SK-N-SH (cell line): ENCODE measurements around the gene ESYT1. TPM values are rescaled to one million over a fixed set of nuclear protein-coding genes. Genes with fewer than 3 reads are reported as not detected.

Experiments
- CTCF ChIA-PET: fragments of 300-600, 350-600 bp; formaldehyde crosslinking; extraction: SDS; loops from one replicate; lab custom pipeline; 2021; lab: Yijun Ruan, JAX
- POLR2A ChIA-PET: fragments of 350-600 bp; sonication (Branson Sonifier 250); formaldehyde crosslinking; extraction: SDS; loops from one replicate; lab custom pipeline; 2020; ENCODE audit warnings: antibody characterized with exemption, inconsistent platforms; lab: Yijun Ruan, JAX
- DNase-seq: peaks from one replicate; pipeline ENCODE4 v3.0.0; 2012
- H2AFZ ChIP-seq: fragments of 200-600 bp; sonication (generic); 2 replicates; pipeline ENCODE4 v1.8.1; 2016; ENCODE audit warnings: antibody characterized with exemption, mild to moderate bottlenecking, low read depth
- H3F3A ChIP-seq: fragments of 200-600 bp; sonication (generic); replicated peaks from 2 replicates; pipeline ENCODE3; 2016; ENCODE audit warnings: antibody characterized with exemption, mild to moderate bottlenecking; ENCODE audit not compliant: insufficient read depth
- H3K27ac ChIP-seq, 2 experiments: fragments of 200-500 bp in 1 of 2; fragments of 200-600 bp in 1 of 2; sonication (Bioruptor generic) in 1 of 2; sonication (generic), shearing (Covaris generic) in 1 of 2; 2 replicates each; pipeline versions ENCODE4 v1.5.1 to v1.6.1; 2014 to 2016; ENCODE audit warnings: low read depth in 2 of 2, inconsistent platforms in 1 of 2, low read length in 1 of 2, mild to moderate bottlenecking in 1 of 2, mixed read lengths in 1 of 2
- H3K27me3 ChIP-seq: fragments of 200-600 bp; sonication (generic), shearing (Covaris generic); 2 replicates; pipeline ENCODE4 v1.6.1; 2016; ENCODE audit warnings: mixed run types; ENCODE audit not compliant: insufficient read depth
- H3K36me3 ChIP-seq, 2 experiments: fragments of 200-500 bp in 1 of 2; fragments of 200-600 bp in 1 of 2; sonication (Bioruptor generic) in 1 of 2; sonication (generic) in 1 of 2; replicated peaks in 1 of 2; 2 replicates each; pipeline versions ENCODE3 to v1.5.1; 2014 to 2016; ENCODE audit warnings: low read length in 1 of 2, mild to moderate bottlenecking in 1 of 2; ENCODE audit not compliant: insufficient read depth in 2 of 2, control insufficient read depth in 1 of 2
- H3K4me1 ChIP-seq, 2 experiments: fragments of 200-500 bp in 1 of 2; fragments of 200-600 bp in 1 of 2; sonication (Bioruptor generic) in 1 of 2; sonication (generic), shearing (Covaris generic) in 1 of 2; 2 replicates each; pipeline versions ENCODE4 v1.5.1 to v1.6.1; 2014 to 2016; ENCODE audit warnings: low read depth in 1 of 2, low read length in 1 of 2, mixed run types in 1 of 2; ENCODE audit not compliant: insufficient read depth in 2 of 2, control insufficient read depth in 1 of 2
- H3K4me2 ChIP-seq: fragments of 200-600 bp; sonication (generic), shearing (Covaris generic); 2 replicates; pipeline ENCODE4 v1.6.1; 2017; ENCODE audit warnings: mixed run types
- H3K4me3 ChIP-seq, 2 experiments: fragments of 200-500 bp in 1 of 2; fragments of 200-600 bp in 1 of 2; sonication (Bioruptor generic) in 1 of 2; sonication (generic), shearing (Covaris generic) in 1 of 2; 2 replicates each; pipeline versions ENCODE4 v1.5.1 to v1.8.1; 2014 to 2016; ENCODE audit warnings: low read depth in 2 of 2, inconsistent platforms in 1 of 2, low read length in 1 of 2, mild to moderate bottlenecking in 1 of 2, mixed read lengths in 1 of 2, moderate library complexity in 1 of 2
- H3K79me2 ChIP-seq: fragments of 200-600 bp; sonication (generic); 2 replicates; pipeline ENCODE4 v1.8.1; 2017; ENCODE audit warnings: mild to moderate bottlenecking; ENCODE audit not compliant: insufficient read depth
- H3K9ac ChIP-seq: fragments of 200-600 bp; sonication (generic); 2 replicates; pipeline ENCODE4 v1.6.1; 2017; ENCODE audit warnings: mixed run types
- H3K9me2 ChIP-seq: fragments of 200-600 bp; sonication (generic); 2 replicates; pipeline ENCODE4 v1.6.1; 2017; ENCODE audit warnings: mixed run types
- H3K9me3 ChIP-seq: fragments of 200-600 bp; sonication (generic); 2 replicates; pipeline ENCODE4 v1.6.1; 2017; ENCODE audit warnings: mixed run types, mild to moderate bottlenecking, moderate library complexity
- H4K20me1 ChIP-seq: fragments of 200-600 bp; sonication (generic); 2 replicates; pipeline ENCODE4 v1.6.1; 2017; ENCODE audit warnings: mild to moderate bottlenecking, mixed run types; ENCODE audit not compliant: insufficient read depth
- CTCF ChIP-seq: fragments of 200-600 bp; sonication (generic); IDR thresholded peaks from 2 replicates; pipeline ENCODE4 v1.6.1; 2017; ENCODE audit warnings: antibody characterized with exemption, mild to moderate bottlenecking, moderate library complexity
- ELF1 ChIP-seq: IDR thresholded peaks from 2 replicates; pipeline ENCODE4 v1.4.0; 2012
- EP300 ChIP-seq, 2 experiments: IDR thresholded peaks; 2 replicates each; pipeline versions ENCODE4 v1.4.0 to v1.6.1; 2012; ENCODE audit warnings: borderline replicate concordance in 1 of 2, low read depth in 1 of 2, low read length in 1 of 2
- FOSL2 ChIP-seq: IDR thresholded peaks from 2 replicates; pipeline ENCODE4 v1.4.0; 2012; ENCODE audit warnings: low read depth, mild to moderate bottlenecking, moderate library complexity, borderline replicate concordance
- GATA2 ChIP-seq: sonication (generic); formaldehyde crosslinking; IDR thresholded peaks from 2 replicates; pipeline ENCODE4 v1.5.0; 2020; ENCODE audit warnings: mild to moderate bottlenecking, missing genetic modification reagents
- IRF3 ChIP-seq: fragments of 150-350 bp; IDR thresholded peaks from 2 replicates; pipeline ENCODE4 v1.6.1; 2016; ENCODE audit warnings: mild to moderate bottlenecking, low read depth, low read length
- JUND ChIP-seq: IDR thresholded peaks from 2 replicates; pipeline ENCODE4 v1.4.0; 2012
- MAX ChIP-seq: IDR thresholded peaks from 2 replicates; pipeline ENCODE4 v1.4.0; 2012; ENCODE audit warnings: low read depth
- MEF2A ChIP-seq: IDR thresholded peaks from 2 replicates; pipeline ENCODE4 v1.4.0; 2012; ENCODE audit warnings: low read depth, borderline replicate concordance
- REST ChIP-seq: IDR thresholded peaks from 2 replicates; pipeline ENCODE4 v1.6.1; 2012; ENCODE audit warnings: mild to moderate bottlenecking, low read depth, low read length, moderate library complexity
- RFX5 ChIP-seq: IDR thresholded peaks from 2 replicates; pipeline ENCODE4 v1.6.1; 2012; ENCODE audit warnings: mild to moderate bottlenecking, improper control_type of control experiment, low read length
- RXRA ChIP-seq: IDR thresholded peaks from 2 replicates; pipeline ENCODE4 v1.4.0; 2012; ENCODE audit warnings: low read depth, mild to moderate bottlenecking, borderline replicate concordance
- SMC3 ChIP-seq: IDR thresholded peaks from 2 replicates; pipeline ENCODE4 v1.6.1; 2012; ENCODE audit warnings: low read depth, low read length, improper control_type of control experiment
- TCF12 ChIP-seq: IDR thresholded peaks from 2 replicates; pipeline ENCODE4 v1.4.0; 2012
- TEAD4 ChIP-seq: IDR thresholded peaks from 2 replicates; pipeline ENCODE4 v1.4.0; 2012; ENCODE audit warnings: mild to moderate bottlenecking, borderline replicate concordance; ENCODE audit not compliant: insufficient read depth
- USF1 ChIP-seq: IDR thresholded peaks from 2 replicates; pipeline ENCODE4 v1.4.0; 2012; ENCODE audit warnings: low read depth, borderline replicate concordance
- YY1 ChIP-seq: IDR thresholded peaks from 2 replicates; pipeline ENCODE4 v1.4.0; 2012; ENCODE audit warnings: low read depth, mild to moderate bottlenecking
- ZBTB33 ChIP-seq: IDR thresholded peaks from 2 replicates; pipeline ENCODE4 v1.4.0; 2012; ENCODE audit warnings: low read depth, borderline replicate concordance
- WGBS: methylation state at CpG from one replicate; pipeline ENCODE4 v1.1.6; 2017; ENCODE audit warnings: low lambda C conversion rate; 5-methylcytosine and 5-hydroxymethylcytosine counted together
- polyA plus RNA-seq, 3 experiments: library from polyadenylated mRNA; depleted of rRNA; stranded (reverse); fragments of >200 nt; gene quantifications; 2 replicates each; pipeline ENCODE4 v1.2.3, GENCODE V29; 2012

ESYT1 gene
- polyA plus RNA-seq, 1 of the 3 experiments (the other 2 are of a cell fraction): 132 TPM

- no peak for TF ChIP-seq TEAD4
- TF ChIP-seq IRF3: no peak
- TF ChIP-seq REST: no peak
- TF ChIP-seq RXRA: no peak
- no peak for TF ChIP-seq CTCF
- TF ChIP-seq MAX: no peak
- no peak for TF ChIP-seq GATA2 (CRISPR knock-in tag)
- TF ChIP-seq ELF1: no peak
- TF ChIP-seq, all 33 proteins: peak for 0
- ChIA-PET POLR2A (no interaction called here), CTCF (interaction anchor here (1.8 to 7.8 kb wide), 2 partner anchors 24 to 46 kb away, joined by 6 to 60 read pairs; partner anchors contain the start of genes SMARCC2 and ZC3H10)
- Histone ChIP-seq H3K79me2 (peaks cover 28% of the 10 kb centered on the region), H3K9me2 (no peaks in the 10 kb centered on the region), H4K20me1 (peaks cover 40% of the 10 kb centered on the region), H3K9ac (no peak overlapping the region), H3K4me3 (no peak overlapping the region), H3K27ac (no peak overlapping the region), H3K36me3 (peaks cover 58 to 63% of the 10 kb centered on the region in 2 experiments), H3K27me3 (no peaks in the 10 kb centered on the region), H2AFZ (no peak overlapping the region), H3K4me2 (no peak overlapping the region), H3K9me3 (no peaks in the 10 kb centered on the region), H3K4me1 (peaks cover 18 to 22% of the 10 kb centered on the region in 2 experiments; a peak in 3 of 4 replicates), H3F3A (peaks cover 70% of the 10 kb centered on the region)
- 96% methylated on average over 17 of the region's 17 CpGs for WGBS
- no peak for DNase-seq
Observed at GRCh38 chr12:56164345-56164729, 36.3 kb downstream of the ESYT1 start.

GRCh38 chr12:56165369-56165768 lies 37.3 kb downstream of the ESYT1 start:
- Histone ChIP-seq H2AFZ (no peak overlapping the region), H3K4me3 (no peak overlapping the region), H3K79me2 (peaks cover 17% of the 10 kb centered on the region), H3K4me1 (peaks cover 11 to 12% of the 10 kb centered on the region in 2 experiments; a peak in 1 of 4 replicates), H3K9me2 (no peaks in the 10 kb centered on the region), H3F3A (peaks cover 71% of the 10 kb centered on the region), H3K9me3 (no peaks in the 10 kb centered on the region), H3K36me3 (peaks cover 57 to 58% of the 10 kb centered on the region in 2 experiments), H3K9ac (no peak overlapping the region), H3K4me2 (no peak overlapping the region), H3K27ac (no peak overlapping the region), H3K27me3 (no peaks in the 10 kb centered on the region), H4K20me1 (peaks cover 30% of the 10 kb centered on the region)
- 88% methylated on average over 3 of the region's 4 CpGs for WGBS
- CTCF ChIA-PET: interaction anchor here (0.9 to 7.8 kb wide), 3 partner anchors 20 to 46 kb away, joined by 3 to 60 read pairs (median 4); partner anchors contain the start of gene SMARCC2
- POLR2A ChIA-PET: no interaction called here
- TF ChIP-seq TCF12 (no peak), ZBTB33 (no peak), JUND (no peak), MEF2A (no peak), RFX5 (no peak), EP300 (IDR thresholded peaks at IDR 0.05; ENCODE audit: borderline replicate concordance in 1 of 2, low read depth in 1 of 2, low read length in 1 of 2) (no peak), YY1 (no peak), FOSL2 (no peak), USF1 (no peak), SMC3 (no peak)
- DNase-seq: no peak
